Fibroblast of villous mesenchyme (primary cell): Measurements from ENCODE around the gene REP15. TPM values are rescaled to one million over a fixed set of nuclear protein-coding genes. Genes with fewer than 3 reads are reported as not detected.
"Not testable (repeated sequence)": the region's sequence is repeated elsewhere in the genome, so short reads cannot be mapped to it uniquely, and the experiment has no call there.

ENCODE experiments used
- DNase-seq: peaks from one replicate; pipeline ENCODE4 v3.0.0-alpha.2; 2010; ENCODE audit warnings: low read depth
- H3K4me3 ChIP-seq: 2 replicates; pipeline ENCODE4 v1.5.1; 2011; ENCODE audit warnings: low read depth, mild to moderate bottlenecking, low read length
- total RNA-seq: library from RNA; depleted of rRNA; stranded (reverse); fragments of >200 nt; gene quantifications from 2 replicates; pipeline ENCODE4 v1.2.3, GENCODE V29; 2012
- TF ChIP-seq, protein P1 (sequence below): IDR thresholded peaks from 2 replicates; pipeline ENCODE4 v1.5.1; 2012; ENCODE audit warnings: low read depth, mild to moderate bottlenecking, low read length; ENCODE audit not compliant: insufficient read depth

Gene REP15
- total RNA-seq, 1 donor: 0.86 TPM

GRCh38 chr12:27732281-27732680 is 36.0 kb downstream of the REP15 start:
- no peak overlapping the region for H3K4me3 ChIP-seq
- no peak for DNase-seq
- TF ChIP-seq, protein P1, sequence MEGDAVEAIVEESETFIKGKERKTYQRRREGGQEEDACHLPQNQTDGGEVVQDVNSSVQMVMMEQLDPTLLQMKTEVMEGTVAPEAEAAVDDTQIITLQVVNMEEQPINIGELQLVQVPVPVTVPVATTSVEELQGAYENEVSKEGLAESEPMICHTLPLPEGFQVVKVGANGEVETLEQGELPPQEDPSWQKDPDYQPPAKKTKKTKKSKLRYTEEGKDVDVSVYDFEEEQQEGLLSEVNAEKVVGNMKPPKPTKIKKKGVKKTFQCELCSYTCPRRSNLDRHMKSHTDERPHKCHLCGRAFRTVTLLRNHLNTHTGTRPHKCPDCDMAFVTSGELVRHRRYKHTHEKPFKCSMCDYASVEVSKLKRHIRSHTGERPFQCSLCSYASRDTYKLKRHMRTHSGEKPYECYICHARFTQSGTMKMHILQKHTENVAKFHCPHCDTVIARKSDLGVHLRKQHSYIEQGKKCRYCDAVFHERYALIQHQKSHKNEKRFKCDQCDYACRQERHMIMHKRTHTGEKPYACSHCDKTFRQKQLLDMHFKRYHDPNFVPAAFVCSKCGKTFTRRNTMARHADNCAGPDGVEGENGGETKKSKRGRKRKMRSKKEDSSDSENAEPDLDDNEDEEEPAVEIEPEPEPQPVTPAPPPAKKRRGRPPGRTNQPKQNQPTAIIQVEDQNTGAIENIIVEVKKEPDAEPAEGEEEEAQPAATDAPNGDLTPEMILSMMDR: peak; percentile 33

- TF ChIP-seq, protein P1: peak; percentile 82
- peak; percentile 44 for DNase-seq
- no peak overlapping the region for H3K4me3 ChIP-seq
These were observed 36.9 kb downstream of the REP15 start for GRCh38 chr12:27733052-27733656.

DNA sequence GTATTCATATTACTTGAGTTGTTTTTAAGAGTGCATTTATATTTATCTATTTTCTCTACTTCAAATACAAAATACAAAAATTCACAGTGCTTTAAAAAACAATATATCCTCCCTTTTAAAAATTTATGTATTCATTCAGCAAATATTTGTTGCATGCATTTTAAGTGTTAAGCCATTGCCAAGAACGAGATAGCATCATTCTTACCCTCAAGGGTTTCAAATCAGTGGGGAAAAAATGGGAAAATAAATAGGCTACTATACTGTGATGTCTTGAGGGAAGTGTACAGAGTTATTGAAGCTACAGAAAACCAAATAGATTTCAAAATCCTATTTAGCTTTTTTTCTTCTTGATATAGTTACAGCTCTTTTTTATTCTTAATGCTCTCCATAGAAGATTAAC is 37.5 kb downstream of the REP15 start:
- TF ChIP-seq, protein P1: no peak
- no peak overlapping the region for H3K4me3 ChIP-seq
- no peak for DNase-seq

DNA sequence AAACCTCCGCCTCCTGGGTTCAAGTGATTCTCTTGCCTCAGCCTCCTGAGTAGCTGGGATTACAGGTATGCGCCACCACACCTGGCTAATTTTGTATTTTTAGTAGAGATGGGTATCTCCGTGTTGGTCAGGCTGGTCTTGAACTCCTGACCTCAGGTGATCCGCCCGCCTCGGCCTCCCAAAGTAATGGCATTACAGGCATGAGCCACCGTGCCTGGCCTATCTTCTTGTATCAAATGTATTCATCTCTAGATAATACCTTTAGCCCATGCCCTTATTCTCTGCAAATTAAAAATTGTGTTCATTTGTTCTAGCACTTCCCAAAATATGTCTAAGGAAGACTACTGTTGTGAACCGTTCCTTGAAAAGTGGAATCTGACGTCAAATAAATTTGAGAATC is 38.1 kb downstream of the REP15 start:
- H3K4me3 ChIP-seq, DNase-seq: not testable (repeated sequence)

DNA sequence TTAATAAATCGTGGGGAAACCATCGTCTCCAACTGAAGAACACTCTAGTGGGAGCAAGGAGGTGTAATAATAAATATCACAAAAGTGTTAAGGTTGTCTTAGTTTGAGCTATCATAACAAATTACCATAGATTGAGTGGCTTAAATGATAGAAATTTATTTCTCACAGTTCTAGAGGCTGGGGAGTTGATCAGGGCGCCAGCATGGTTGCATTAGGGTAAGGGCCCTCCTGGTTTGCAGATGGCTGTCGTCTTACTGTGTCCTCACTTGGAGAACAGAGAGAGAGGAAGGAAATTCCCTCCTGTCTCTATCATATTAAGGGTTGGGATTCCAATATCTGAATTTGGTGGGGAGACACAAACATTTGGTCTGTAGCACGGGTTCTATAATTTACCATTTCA is 47.4 kb downstream of the REP15 start:
- TF ChIP-seq, protein P1: no peak
- no peak for DNase-seq

DNA sequence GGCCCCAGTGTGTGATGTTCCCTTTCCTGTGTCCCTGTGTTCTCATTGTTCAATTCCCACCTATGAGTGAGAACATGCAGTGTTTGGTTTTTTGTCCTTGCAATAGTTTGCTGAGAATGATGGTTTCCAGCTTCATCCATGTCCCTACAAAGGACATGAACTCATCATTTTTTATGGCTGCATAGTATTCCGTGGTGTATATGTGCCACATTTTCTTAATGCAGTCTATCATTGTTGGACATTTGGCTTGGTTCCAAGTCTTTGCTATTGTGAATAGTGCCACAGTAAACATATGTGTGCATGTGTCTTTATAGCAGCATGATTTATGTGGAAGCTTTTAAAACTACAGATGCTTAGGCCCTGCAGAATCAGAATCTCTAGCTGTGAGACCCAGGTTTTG is 49.5 kb downstream of the REP15 start:
- not testable (repeated sequence) for H3K4me3 ChIP-seq, DNase-seq

More for the DNA sequence above, 47.4 kb downstream of the REP15 start:
- H3K4me3 ChIP-seq: no peak overlapping the region

Other genes with a start within 250 kb of the REP15 start
- gene SMCO2, start 249.7 kb upstream of the REP15 start, total RNA-seq: under 0.01 TPM in 1 of 2 replicates, not detected in the other
- gene PPFIBP1, start 172.2 kb upstream of the REP15 start, total RNA-seq: 69.1 and 71.2 TPM in 2 replicates
- 42.2 and 55.7 TPM in 2 replicates for gene MRPS35, start 14.4 kb downstream of the REP15 start, total RNA-seq
- 36.1 and 44.5 TPM in 2 replicates for gene KLHL42, start 83.8 kb downstream of the REP15 start, total RNA-seq
- gene MANSC4, start 83.8 kb downstream of the REP15 start, total RNA-seq: not detected in 2 replicates